ENCODE data around the gene STK16.

STK16 gene

GRCh38 chr2:219205165-219205538 is 40.1 kb upstream of the STK16 start:
- no peaks in the 10 kb centered on the region for H4K20me1 ChIP-seq (ENCODE audit: insufficient read depth, low read length)
- H3K9ac ChIP-seq (ENCODE audit: low read length), result no peak overlapping the region
- no peaks in the 10 kb centered on the region for H3K9me3 ChIP-seq (ENCODE audit: insufficient read depth, low read length)
- no peak overlapping the region for H3K4me3 ChIP-seq (ENCODE audit: low read length)
- H3K27me3 ChIP-seq (ENCODE audit: low read depth, low read length), result no peaks in the 10 kb centered on the region
- H3K4me2 ChIP-seq (ENCODE audit: low read length), result no peak overlapping the region
- H3K36me3 ChIP-seq (replicated peaks; ENCODE audit: low read depth, low read length), result no peaks in the 10 kb centered on the region
- H3K27ac ChIP-seq (ENCODE audit: low read length), result no peak overlapping the region
- peaks cover 7% of the 10 kb centered on the region for H3K4me1 ChIP-seq (ENCODE audit: low read length)
- H3K79me2 ChIP-seq (ENCODE audit: low read length), result no peaks in the 10 kb centered on the region
- TF ChIP-seq CTCF (IDR thresholded peaks at IDR 0.05; ENCODE audit: low read depth, low read length) (no peak), EZH2phosphoT487 (IDR thresholded peaks at IDR 0.05; ENCODE audit: low read depth) (no peak)
- H2AFZ ChIP-seq (ENCODE audit: low read depth, low read length), result no peak overlapping the region

- Histone ChIP-seq H2AFZ (ENCODE audit: low read depth, low read length) (peak overlapping the region; percentile 77), H3K79me2 (ENCODE audit: low read length) (no peaks in the 10 kb centered on the region)
Observed at GRCh38 chr2:219205981-219206327, 39.3 kb upstream of the STK16 start.

GRCh38 chr2:219206328-219207133 is 38.7 kb upstream of the STK16 start, which contains the start of gene ZFAND2B:
Gene ZFAND2B (plus strand): TSS chr2:219206782. CDS start chr2:219206988, 206 bp downstream.
- Histone ChIP-seq H2AFZ (ENCODE audit: low read depth, low read length) (peak within 1 kb of the TSS; percentile 77), H3K79me2 (ENCODE audit: low read length) (no peaks in the 10 kb centered on the region), H3K36me3 (replicated peaks; ENCODE audit: low read depth, low read length) (no peaks in the 10 kb centered on the region), H3K27me3 (ENCODE audit: low read depth, low read length) (no peaks in the 10 kb centered on the region), H3K4me3 (ENCODE audit: low read length) (peak within 1 kb of the TSS; percentile 91), H3K9ac (ENCODE audit: low read length) (peak within 1 kb of the TSS; percentile 86), H3K4me1 (ENCODE audit: low read length) (peaks cover 7% of the 10 kb centered on the region), H3K4me2 (ENCODE audit: low read length) (peak within 1 kb of the TSS; percentile 95), H3K9me3 (ENCODE audit: insufficient read depth, low read length) (no peaks in the 10 kb centered on the region), H4K20me1 (ENCODE audit: insufficient read depth, low read length) (no peaks in the 10 kb centered on the region), H3K27ac (ENCODE audit: low read length) (peak within 1 kb of the TSS; percentile 67)
- no peak for TF ChIP-seq EZH2phosphoT487 (IDR thresholded peaks at IDR 0.05; ENCODE audit: low read depth)
- TF ChIP-seq CTCF (IDR thresholded peaks at IDR 0.05; ENCODE audit: low read depth, low read length), result no peak

More at GRCh38 chr2:219205981-219206327, 39.3 kb upstream of the STK16 start:
- peak overlapping the region; percentile 86 for H3K9ac ChIP-seq (ENCODE audit: low read length)
- no peaks in the 10 kb centered on the region for H3K9me3 ChIP-seq (ENCODE audit: insufficient read depth, low read length)
- H3K27ac ChIP-seq (ENCODE audit: low read length), result peak overlapping the region; percentile 67
- no peaks in the 10 kb centered on the region for H4K20me1 ChIP-seq (ENCODE audit: insufficient read depth, low read length)
- H3K36me3 ChIP-seq (replicated peaks; ENCODE audit: low read depth, low read length), result no peaks in the 10 kb centered on the region
- H3K4me1 ChIP-seq (ENCODE audit: low read length), result peaks cover 7% of the 10 kb centered on the region
- peak overlapping the region; percentile 91 for H3K4me3 ChIP-seq (ENCODE audit: low read length)
- no peaks in the 10 kb centered on the region for H3K27me3 ChIP-seq (ENCODE audit: low read depth, low read length)
- H3K4me2 ChIP-seq (ENCODE audit: low read length), result peak overlapping the region; percentile 92
- TF ChIP-seq EZH2phosphoT487 (IDR thresholded peaks at IDR 0.05; ENCODE audit: low read depth), result no peak
- no peak for TF ChIP-seq CTCF (IDR thresholded peaks at IDR 0.05; ENCODE audit: low read depth, low read length)

GRCh38 chr2:219207134-219207883 is 38.0 kb upstream of the STK16 start:
- Histone ChIP-seq H3K9ac (ENCODE audit: low read length) (peak overlapping the region; percentile 86), H3K36me3 (replicated peaks; ENCODE audit: low read depth, low read length) (no peaks in the 10 kb centered on the region), H3K27ac (ENCODE audit: low read length) (peak overlapping the region; percentile 67), H3K9me3 (ENCODE audit: insufficient read depth, low read length) (no peaks in the 10 kb centered on the region), H3K79me2 (ENCODE audit: low read length) (no peaks in the 10 kb centered on the region), H2AFZ (ENCODE audit: low read depth, low read length) (no peak overlapping the region), H3K4me1 (ENCODE audit: low read length) (peaks cover 7% of the 10 kb centered on the region), H4K20me1 (ENCODE audit: insufficient read depth, low read length) (no peaks in the 10 kb centered on the region), H3K27me3 (ENCODE audit: low read depth, low read length) (no peaks in the 10 kb centered on the region), H3K4me3 (ENCODE audit: low read length) (peak overlapping the region; percentile 91), H3K4me2 (ENCODE audit: low read length) (peak overlapping the region; percentile 95)
- TF ChIP-seq CTCF (IDR thresholded peaks at IDR 0.05; ENCODE audit: low read depth, low read length), result no peak
